HT-29 (cell line): ENCODE results near the gene C2orf42. TPM values are rescaled to one million over a fixed set of nuclear protein-coding genes. Genes with fewer than 3 reads are reported as not detected.
"Not testable (repeated sequence)": the region's sequence is repeated elsewhere in the genome, so short reads cannot be mapped to it uniquely, and the experiment has no call there.

Source experiments
- DNase-seq: peaks from one replicate; pipeline ENCODE4 v3.0.0-alpha.2; 2015; ENCODE audit warnings: low spot score
- total RNA-seq: library from RNA; depleted of rRNA; stranded (reverse); fragments of >200 nt; shearing (Covaris generic); gene quantifications from 2 replicates; pipeline ENCODE4 v1.2.3, GENCODE V29; 2014; rRNA removed

C2orf42 gene
- total RNA-seq, 1 experiment from 2014 or later: 10.5 TPM

DNA sequence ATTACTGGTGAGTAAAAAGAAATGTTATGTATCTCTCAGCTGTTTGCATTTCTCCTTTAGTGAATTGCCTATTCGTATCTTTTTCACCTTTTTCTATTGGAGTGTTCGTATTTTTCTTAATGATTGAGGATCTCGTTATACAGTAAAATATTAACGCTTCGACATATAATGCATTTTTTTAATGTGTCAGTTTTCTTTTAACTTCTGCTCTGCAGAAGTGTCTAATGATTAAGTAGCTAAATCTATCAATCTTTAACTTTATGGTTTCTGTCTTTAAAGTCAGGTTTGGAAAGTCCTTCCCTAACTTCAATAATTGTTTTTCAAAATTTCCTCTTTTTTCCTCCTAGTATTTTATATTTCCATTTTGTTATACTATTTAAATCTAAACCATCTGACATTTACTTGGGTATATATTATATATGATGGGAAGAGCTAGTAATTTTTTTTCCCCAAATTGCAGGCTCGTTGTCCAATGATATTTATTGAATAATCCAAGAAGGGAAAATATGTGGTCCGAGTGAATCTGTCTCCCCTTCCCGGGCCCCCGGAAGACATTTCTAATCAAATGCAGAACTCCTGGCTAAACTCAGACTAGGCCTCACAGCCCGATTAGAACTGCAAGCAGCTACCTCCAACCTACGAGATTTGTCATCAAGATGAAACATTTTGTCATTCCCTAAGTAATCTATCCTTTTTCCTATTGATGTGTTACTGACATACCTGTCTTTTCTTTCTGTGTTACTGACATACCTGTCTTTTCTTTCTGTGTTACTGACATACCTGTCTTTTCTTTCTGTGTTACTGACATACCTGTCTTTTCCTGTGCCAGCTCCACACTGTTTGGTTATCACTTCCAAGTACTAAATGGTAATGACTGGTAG, 86.3 kb downstream of the C2orf42 start:
- DNase-seq: no peak

- DNase-seq: no peak
Measured at GRCh38 chr2:70103531-70104061, 87.2 kb downstream of the C2orf42 start.

DNA sequence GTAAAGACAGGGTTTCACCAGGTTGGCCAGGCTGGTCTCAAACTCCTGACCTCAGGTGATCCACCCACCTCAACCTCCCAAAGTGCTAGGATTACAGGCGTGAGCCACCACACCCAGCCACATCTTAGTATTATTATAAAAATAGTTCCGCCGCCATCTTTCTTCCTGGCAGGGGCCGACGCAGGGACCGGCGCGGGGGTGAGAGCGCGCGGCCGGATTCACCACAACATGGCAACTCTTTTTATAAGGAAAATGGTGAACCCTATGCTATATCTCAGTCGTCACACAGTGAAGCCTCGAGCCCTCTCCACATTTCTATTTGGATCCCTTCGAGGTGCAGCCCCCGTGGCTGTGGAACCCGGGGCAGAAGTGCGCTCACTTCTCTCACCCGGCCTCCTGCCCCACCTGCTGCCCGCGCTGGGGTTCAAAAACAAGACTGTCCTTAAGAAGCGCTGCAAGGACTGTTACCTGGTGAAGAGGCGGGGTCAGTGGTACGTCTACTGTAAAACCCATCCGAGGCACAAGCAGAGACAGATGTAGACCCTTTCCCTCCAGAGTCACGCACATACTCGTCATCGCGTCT, 88.4 kb downstream of the C2orf42 start:
- DNase-seq: not testable (repeated sequence)

- DNase-seq: not testable (repeated sequence)
Measured at GRCh38 chr2:70101686-70102085, 89.1 kb downstream of the C2orf42 start.

- DNase-seq: no peak
Measured at GRCh38 chr2:70101174-70101573, 89.6 kb downstream of the C2orf42 start.

Other genes with a start within 250 kb of the C2orf42 start
- 1.1 and 2.1 TPM in 2 replicates for gene ASPRV1, start 229.4 kb downstream of the C2orf42 start, total RNA-seq
- gene PCBP1, start 103.5 kb downstream of the C2orf42 start, total RNA-seq: 47.6 and 52.6 TPM in 2 replicates
- 49.8 and 73.9 TPM in 2 replicates for gene TIA1, start 57.6 kb upstream of the C2orf42 start, total RNA-seq
- 10.2 and 11.6 TPM in 2 replicates for gene PCYOX1, start 67.1 kb upstream of the C2orf42 start, total RNA-seq
- gene SNRPG, start 102.7 kb upstream of the C2orf42 start, total RNA-seq: 309 and 338 TPM in 2 replicates
- 73.6 and 81.5 TPM in 2 replicates for gene FAM136A, start 111.0 kb upstream of the C2orf42 start, total RNA-seq